Measurements from ENCODE around the gene PDK4.

Gene PDK4

DNA sequence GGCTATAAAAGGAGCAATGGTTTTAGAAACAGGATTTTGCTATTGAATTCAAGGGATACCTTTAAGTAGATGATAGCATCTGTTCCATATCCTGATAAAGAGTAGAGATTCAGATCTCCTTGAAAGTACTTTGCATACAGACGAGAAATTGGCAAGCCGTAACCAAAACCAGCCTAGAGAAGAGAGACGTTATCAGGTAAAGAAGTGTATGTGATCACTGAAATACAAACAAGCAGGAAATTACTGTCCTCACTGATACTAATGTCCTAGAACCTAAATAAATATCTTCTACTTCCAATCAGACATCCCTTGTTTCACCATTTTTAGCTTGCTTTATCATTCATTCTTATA, 9.4 kb downstream of the PDK4 start:
- Histone ChIP-seq H3K27me3 (replicated peaks; ENCODE audit: control insufficient read depth, insufficient read depth, low read length) (no peaks in the 10 kb centered on the region), H3K36me3 (ENCODE audit: control insufficient read depth, insufficient read depth, low read length) (no peaks in the 10 kb centered on the region), H3K4me3 (replicated peaks; ENCODE audit: low read depth, low read length) (no peak overlapping the region)
- TF ChIP-seq, protein P1, sequence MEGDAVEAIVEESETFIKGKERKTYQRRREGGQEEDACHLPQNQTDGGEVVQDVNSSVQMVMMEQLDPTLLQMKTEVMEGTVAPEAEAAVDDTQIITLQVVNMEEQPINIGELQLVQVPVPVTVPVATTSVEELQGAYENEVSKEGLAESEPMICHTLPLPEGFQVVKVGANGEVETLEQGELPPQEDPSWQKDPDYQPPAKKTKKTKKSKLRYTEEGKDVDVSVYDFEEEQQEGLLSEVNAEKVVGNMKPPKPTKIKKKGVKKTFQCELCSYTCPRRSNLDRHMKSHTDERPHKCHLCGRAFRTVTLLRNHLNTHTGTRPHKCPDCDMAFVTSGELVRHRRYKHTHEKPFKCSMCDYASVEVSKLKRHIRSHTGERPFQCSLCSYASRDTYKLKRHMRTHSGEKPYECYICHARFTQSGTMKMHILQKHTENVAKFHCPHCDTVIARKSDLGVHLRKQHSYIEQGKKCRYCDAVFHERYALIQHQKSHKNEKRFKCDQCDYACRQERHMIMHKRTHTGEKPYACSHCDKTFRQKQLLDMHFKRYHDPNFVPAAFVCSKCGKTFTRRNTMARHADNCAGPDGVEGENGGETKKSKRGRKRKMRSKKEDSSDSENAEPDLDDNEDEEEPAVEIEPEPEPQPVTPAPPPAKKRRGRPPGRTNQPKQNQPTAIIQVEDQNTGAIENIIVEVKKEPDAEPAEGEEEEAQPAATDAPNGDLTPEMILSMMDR (IDR thresholded peaks at IDR 0.05; ENCODE audit: insufficient read depth, low read length, poor library complexity, severe bottlenecking), result no peak
- no peak for DNase-seq (ENCODE audit: extremely low read depth, insufficient read length)

- Histone ChIP-seq H3K36me3 (ENCODE audit: control insufficient read depth, insufficient read depth, low read length) (no peaks in the 10 kb centered on the region), H3K27me3 (replicated peaks; ENCODE audit: control insufficient read depth, insufficient read depth, low read length) (no peaks in the 10 kb centered on the region), H3K4me3 (replicated peaks; ENCODE audit: low read depth, low read length) (no peak overlapping the region)
- no peak for DNase-seq (ENCODE audit: extremely low read depth, insufficient read length)
- TF ChIP-seq, protein P1 (IDR thresholded peaks at IDR 0.05; ENCODE audit: insufficient read depth, low read length, poor library complexity, severe bottlenecking), result no peak
Measured at GRCh38 chr7:95585426-95585789, 10.9 kb downstream of the PDK4 start.

DNA sequence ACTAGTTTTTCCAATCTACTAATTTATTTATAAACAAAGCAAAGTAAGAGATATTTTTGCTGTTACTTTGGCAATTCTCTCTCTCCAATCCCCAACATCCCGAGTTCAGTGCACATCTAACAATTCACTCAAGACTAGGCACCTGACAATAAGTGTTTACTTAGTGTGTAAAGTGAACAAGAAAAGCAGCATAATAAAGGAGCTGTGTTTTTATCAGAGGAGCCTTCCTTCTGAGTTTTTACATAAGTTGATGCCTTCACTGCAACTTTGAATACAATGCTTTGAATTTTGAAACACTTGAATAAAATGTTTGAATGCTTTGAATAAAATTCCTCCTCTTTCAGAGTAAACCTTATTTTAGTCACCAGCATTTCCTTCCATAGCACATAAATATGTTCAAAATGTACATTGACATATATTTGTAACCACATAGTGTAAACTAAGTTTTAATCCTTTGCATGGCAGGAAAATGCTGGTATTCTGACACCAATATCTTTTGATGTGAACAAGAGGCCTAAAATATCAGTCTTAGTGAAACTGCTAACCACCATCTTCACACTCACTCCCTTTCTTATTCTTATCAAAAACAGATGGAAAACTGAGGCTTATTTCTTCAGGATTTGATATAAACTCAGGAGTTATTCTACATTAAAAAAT, 11.4 kb downstream of the PDK4 start:
- Histone ChIP-seq H3K4me3 (replicated peaks; ENCODE audit: low read depth, low read length) (no peak overlapping the region), H3K36me3 (ENCODE audit: control insufficient read depth, insufficient read depth, low read length) (no peaks in the 10 kb centered on the region), H3K27me3 (replicated peaks; ENCODE audit: control insufficient read depth, insufficient read depth, low read length) (no peaks in the 10 kb centered on the region)
- no peak for DNase-seq (ENCODE audit: extremely low read depth, insufficient read length)
- TF ChIP-seq, protein P1 (IDR thresholded peaks at IDR 0.05; ENCODE audit: insufficient read depth, low read length, poor library complexity, severe bottlenecking), result no peak

GRCh38 chr7:95583834-95584621, 12.3 kb downstream of the PDK4 start:
- H3K36me3 ChIP-seq (ENCODE audit: control insufficient read depth, insufficient read depth, low read length), result no peaks in the 10 kb centered on the region
- TF ChIP-seq, protein P1 (IDR thresholded peaks at IDR 0.05; ENCODE audit: insufficient read depth, low read length, poor library complexity, severe bottlenecking), result no peak
- DNase-seq (ENCODE audit: extremely low read depth, insufficient read length), result no peak
- no peak overlapping the region for H3K4me3 ChIP-seq (replicated peaks; ENCODE audit: low read depth, low read length)
- H3K27me3 ChIP-seq (replicated peaks; ENCODE audit: control insufficient read depth, insufficient read depth, low read length), result no peaks in the 10 kb centered on the region

DNA sequence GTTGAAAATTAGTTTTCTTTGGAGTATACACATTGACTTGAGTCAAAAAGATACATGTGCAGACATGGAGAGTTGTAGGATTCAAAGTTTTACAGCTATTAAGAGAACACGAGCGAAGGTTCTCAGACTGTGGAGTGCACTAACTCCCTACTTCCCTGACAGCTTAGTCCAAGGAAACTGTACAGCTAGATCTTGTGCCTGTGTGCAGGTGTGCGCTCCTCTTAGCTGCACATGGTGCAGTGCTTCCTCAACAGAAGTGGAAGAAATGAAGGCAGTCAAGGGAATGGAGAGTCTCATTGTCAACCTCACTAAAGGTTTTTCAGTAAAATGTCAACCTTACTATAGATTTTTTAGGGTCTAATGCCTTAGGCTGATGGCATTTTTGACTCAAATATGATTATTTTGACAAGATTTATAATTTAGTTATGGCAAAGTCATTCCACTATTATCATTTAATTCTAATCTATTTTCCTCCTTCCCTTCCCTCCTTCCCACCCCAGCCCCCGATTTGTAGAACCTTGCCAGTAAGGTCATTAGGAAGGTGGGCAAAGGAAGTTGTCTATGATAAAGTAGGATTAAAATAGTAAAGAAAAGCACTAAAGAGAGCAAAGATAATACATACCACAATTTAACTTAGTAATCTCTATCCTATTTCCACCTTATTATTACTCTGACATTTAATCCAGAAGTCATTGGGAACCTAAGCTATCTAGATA, 13.6 kb downstream of the PDK4 start:
- Histone ChIP-seq H3K27me3 (replicated peaks; ENCODE audit: control insufficient read depth, insufficient read depth, low read length) (no peaks in the 10 kb centered on the region), H3K36me3 (ENCODE audit: control insufficient read depth, insufficient read depth, low read length) (no peaks in the 10 kb centered on the region), H3K4me3 (replicated peaks; ENCODE audit: low read depth, low read length) (no peak overlapping the region)
- DNase-seq (ENCODE audit: extremely low read depth, insufficient read length), result no peak
- TF ChIP-seq, protein P1 (IDR thresholded peaks at IDR 0.05; ENCODE audit: insufficient read depth, low read length, poor library complexity, severe bottlenecking), result no peak

Data from GM06990 (cell line).